Measurements from ENCODE around the gene CDH4. TPM values are rescaled to one million over a fixed set of nuclear protein-coding genes. Genes with fewer than 3 reads are reported as not detected.

CDH4 gene
- total and polyA plus RNA-seq, 9 donors, result 0.12 to 4.4 (median 0.36) TPM

GRCh38 chr20:61373956-61374545 is 122.0 kb downstream of the CDH4 start:
- TF ChIP-seq EP300 (IDR thresholded peaks at IDR 0.05), result no peak
- TF ChIP-seq CTCF (IDR thresholded peaks at IDR 0.05), result no peak
- TF ChIP-seq POLR2A (IDR thresholded peaks at IDR 0.05), result no peak

GRCh38 chr20:61376541-61377240 is 124.6 kb downstream of the CDH4 start:
- no peak for DNase-seq
- Histone ChIP-seq H3K9me3 (no peaks in the 10 kb centered on the region), H3K27ac (no peak overlapping the region), H3K4me1 (ENCODE audit: insufficient read depth) (no peaks in the 10 kb centered on the region), H3K36me3 (no peaks in the 10 kb centered on the region), H3K27me3 (no peaks in the 10 kb centered on the region), H3K4me3 (no peak overlapping the region)
- intact Hi-C loops (cut with DNase I), result no loop called here
- WGBS, 3 donors, result 83 to 87% (median 85%) methylated on average over 12 of the region's 12 CpGs
- TF ChIP-seq POLR2A (IDR thresholded peaks at IDR 0.05), result no peak
- no peak for TF ChIP-seq CTCF (IDR thresholded peaks at IDR 0.05)
- no peak for TF ChIP-seq EP300 (IDR thresholded peaks at IDR 0.05)

More at GRCh38 chr20:61373956-61374545, 122.0 kb downstream of the CDH4 start:
- Histone ChIP-seq H3K36me3 (no peaks in the 10 kb centered on the region), H3K27me3 (no peaks in the 10 kb centered on the region), H3K4me3 (no peak overlapping the region), H3K27ac (no peak overlapping the region), H3K4me1 (ENCODE audit: insufficient read depth) (no peaks in the 10 kb centered on the region), H3K9me3 (no peaks in the 10 kb centered on the region)
- WGBS, 3 donors, result 88 to 90% (median 88%) methylated on average over 19 of the region's 19 CpGs
- intact Hi-C loops (cut with DNase I), result no loop called here
- DNase-seq, result no peak

GRCh38 chr20:61378694-61379355 is 126.8 kb downstream of the CDH4 start:
- no peak overlapping the region for H3K27ac ChIP-seq
- TF ChIP-seq CTCF (IDR thresholded peaks at IDR 0.05) (no peak), POLR2A (IDR thresholded peaks at IDR 0.05) (no peak), EP300 (IDR thresholded peaks at IDR 0.05) (no peak)
- H3K4me1 ChIP-seq (ENCODE audit: insufficient read depth), result no peaks in the 10 kb centered on the region
- H3K4me3 ChIP-seq, result no peak overlapping the region
- no peaks in the 10 kb centered on the region for H3K27me3 ChIP-seq
- no peaks in the 10 kb centered on the region for H3K36me3 ChIP-seq
- DNase-seq, result no peak
- 65 to 69% (median 65%) methylated on average over 7 of the region's 7 CpGs for whole genome bisulfite sequencing, 3 donors
- intact Hi-C loops (cut with DNase I), result no loop called here
- no peaks in the 10 kb centered on the region for H3K9me3 ChIP-seq

- WGBS, 3 donors, result 72 to 80% (median 79%) methylated on average over 6 of the region's 6 CpGs
- H3K4me3 ChIP-seq, result no peak overlapping the region
- intact Hi-C loops (cut with DNase I), result no loop called here
- no peaks in the 10 kb centered on the region for H3K4me1 ChIP-seq (ENCODE audit: insufficient read depth)
- H3K27me3 ChIP-seq, result no peaks in the 10 kb centered on the region
- DNase-seq, result no peak
- no peaks in the 10 kb centered on the region for H3K36me3 ChIP-seq
- H3K9me3 ChIP-seq, result no peaks in the 10 kb centered on the region
- TF ChIP-seq POLR2A (IDR thresholded peaks at IDR 0.05) (no peak), EP300 (IDR thresholded peaks at IDR 0.05) (no peak), CTCF (IDR thresholded peaks at IDR 0.05) (no peak)
- H3K27ac ChIP-seq, result no peak overlapping the region
Measured at GRCh38 chr20:61379898-61380544, 128.0 kb downstream of the CDH4 start.

Data from ovary (tissue), 9 donors.